Inflammatory macrophage treated with lipopolysaccharide for 1 hour (primary cell): Measurements from ENCODE around the gene SLC22A1.
"Not testable (repeated sequence)": the region's sequence is repeated elsewhere in the genome, so short reads cannot be mapped to it uniquely, and the experiment has no call there.

ENCODE experiments used
- DNase-seq, 2 donors: peaks; one replicate each; pipeline ENCODE4 v3.0.0-alpha.2; 2020 to 2022

The SLC22A1 gene

DNA sequence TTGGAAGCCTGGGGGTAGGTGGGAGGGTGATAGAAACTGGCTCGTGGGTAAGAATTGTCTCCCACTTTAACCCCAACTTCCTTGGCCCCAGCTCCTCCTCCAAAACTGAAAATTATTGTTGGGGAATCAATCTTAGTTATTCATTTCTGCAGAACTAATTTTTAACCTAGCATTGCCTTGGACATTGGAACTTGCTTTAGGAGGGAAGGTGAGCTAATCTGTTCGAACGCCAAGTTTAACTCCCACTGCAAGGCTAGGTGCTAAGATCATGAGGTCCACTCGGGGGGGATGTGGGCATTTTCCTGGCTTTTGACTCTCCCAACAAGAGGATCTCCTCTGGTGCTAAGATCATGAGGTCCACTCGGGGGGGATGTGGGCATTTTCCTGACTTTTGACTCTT, 3.5 kb downstream of the SLC22A1 start:
- DNase-seq = not testable (repeated sequence)

GRCh38 chr6:160127270-160128124, 5.9 kb downstream of the SLC22A1 start:
- DNase-seq = no peak

GRCh38 chr6:160128125-160128683, 6.6 kb downstream of the SLC22A1 start:
- no peak for DNase-seq

- DNase-seq = no peak
These were observed 7.4 kb downstream of the SLC22A1 start for GRCh38 chr6:160128879-160129516.

DNA sequence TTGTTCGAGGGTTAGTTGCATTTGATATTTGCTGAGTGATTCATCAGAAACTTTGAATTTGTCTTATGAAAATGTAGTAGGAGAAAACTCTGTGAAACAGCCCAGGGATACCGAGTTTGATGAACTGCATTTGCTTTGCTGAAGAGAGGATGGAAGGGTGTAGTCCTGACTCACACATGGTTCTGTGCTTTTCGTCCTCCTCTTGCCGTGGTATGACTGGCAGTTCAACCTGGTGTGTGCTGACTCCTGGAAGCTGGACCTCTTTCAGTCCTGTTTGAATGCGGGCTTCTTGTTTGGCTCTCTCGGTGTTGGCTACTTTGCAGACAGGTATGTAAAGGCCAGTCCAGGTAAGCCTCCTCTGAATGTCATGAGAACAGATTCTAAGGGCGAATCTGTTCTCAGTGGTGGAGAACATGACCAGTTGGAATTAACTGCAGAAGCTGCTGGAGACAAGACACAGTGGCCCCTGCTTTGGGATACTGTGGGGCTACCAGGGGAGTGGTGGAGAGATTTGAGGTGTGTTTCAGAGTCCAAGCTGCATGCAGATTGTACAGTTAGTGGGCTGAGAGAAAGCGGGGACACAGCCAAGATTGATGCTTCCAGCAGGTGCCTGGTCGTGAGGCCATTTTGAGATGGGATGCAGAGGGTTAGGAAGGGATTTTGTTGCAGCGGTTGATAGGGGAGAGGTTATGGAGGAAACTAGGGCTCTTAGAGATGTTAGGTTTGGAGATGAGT, 8.4 kb downstream of the SLC22A1 start:
- DNase-seq = no peak

DNA sequence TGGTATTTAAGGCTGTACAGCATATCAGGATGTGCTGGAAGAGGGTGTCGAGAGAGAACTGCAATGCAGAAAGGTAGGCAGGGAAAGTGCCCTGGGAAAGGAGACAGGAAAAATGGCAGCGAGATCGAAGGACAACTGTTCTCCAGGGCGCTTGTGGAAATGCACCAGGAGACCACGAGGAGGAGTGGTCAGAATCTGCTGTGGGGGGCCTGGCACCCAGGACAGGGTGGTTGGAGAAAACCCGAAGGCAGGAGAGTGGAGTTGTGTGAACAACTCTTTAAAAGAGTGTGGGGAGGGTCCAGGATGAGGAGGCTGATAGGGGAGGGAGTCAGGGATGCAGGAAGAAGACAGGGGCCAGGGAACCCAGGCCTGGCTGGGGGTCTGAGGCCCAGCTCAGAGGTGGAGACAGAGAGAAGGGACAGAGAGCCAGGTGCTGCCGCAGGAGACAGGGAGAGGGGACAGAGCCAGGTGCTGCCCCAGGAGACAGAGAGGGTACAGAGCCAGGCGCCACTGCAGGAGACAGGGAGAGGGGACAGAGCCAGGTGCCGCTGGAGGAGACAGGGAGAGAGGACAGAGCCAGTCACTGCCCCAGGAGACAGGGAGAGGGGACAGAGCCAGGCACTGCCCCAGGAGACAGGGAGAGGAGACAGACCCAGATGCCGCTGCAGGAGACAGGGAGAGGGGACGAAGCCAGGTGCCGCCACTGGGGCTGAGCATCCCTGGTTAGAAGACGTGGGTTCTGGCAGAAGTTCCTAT, 9.3 kb downstream of the SLC22A1 start:
- no peak for DNase-seq

GRCh38 chr6:160131636-160132296, 10.2 kb downstream of the SLC22A1 start:
- no peak for DNase-seq

- DNase-seq = no peak
These were observed 10.7 kb downstream of the SLC22A1 start for GRCh38 chr6:160132297-160132637.

- DNase-seq = peak; percentile 4 to 5
These were observed 11.2 kb downstream of the SLC22A1 start for GRCh38 chr6:160132776-160133338.

DNA sequence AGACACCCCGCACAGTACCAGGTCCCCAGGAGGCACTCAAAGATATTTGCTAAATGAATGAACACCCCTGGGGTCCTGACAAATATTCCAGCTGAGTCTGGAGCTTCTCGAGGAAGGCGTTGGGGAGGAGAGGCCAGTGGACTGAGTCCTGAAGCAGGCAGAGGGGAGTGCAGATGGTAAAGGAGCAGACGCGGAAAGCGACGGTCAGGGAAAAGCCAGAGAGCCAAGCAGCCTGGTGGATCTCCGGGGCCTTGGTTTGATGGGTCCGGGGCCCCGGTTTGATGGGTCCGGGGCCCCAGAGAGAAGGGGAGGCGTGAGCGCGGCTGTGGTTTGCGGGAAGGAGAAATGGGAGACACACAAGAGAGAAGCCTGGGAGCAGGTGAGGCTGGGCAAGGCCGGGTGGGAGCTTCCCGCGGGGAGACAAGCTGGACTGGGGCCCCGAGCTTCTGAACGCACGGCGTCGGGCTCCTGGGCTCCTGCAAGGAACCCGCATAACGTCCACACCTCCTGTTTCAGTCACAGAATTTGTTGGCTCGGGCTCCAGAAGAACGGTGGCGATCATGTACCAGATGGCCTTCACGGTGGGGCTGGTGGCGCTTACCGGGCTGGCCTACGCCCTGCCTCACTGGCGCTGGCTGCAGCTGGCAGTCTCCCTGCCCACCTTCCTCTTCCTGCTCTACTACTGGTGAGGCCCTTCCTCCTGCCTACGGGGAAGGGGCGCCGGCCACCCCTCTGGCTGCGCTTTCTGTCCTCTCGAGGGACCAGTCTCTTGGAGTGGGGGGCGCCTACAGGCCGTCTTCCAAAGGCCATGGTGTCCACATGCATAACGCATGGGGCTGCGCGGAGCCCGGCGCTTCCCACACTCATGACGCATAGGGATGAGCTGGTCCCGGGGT, 12.1 kb downstream of the SLC22A1 start:
- DNase-seq = no peak

GRCh38 chr6:160134337-160134751, 12.7 kb downstream of the SLC22A1 start:
- peak; percentile 29 to 31 for DNase-seq

GRCh38 chr6:160134779-160135547, 13.3 kb downstream of the SLC22A1 start:
- no peak for DNase-seq

DNA sequence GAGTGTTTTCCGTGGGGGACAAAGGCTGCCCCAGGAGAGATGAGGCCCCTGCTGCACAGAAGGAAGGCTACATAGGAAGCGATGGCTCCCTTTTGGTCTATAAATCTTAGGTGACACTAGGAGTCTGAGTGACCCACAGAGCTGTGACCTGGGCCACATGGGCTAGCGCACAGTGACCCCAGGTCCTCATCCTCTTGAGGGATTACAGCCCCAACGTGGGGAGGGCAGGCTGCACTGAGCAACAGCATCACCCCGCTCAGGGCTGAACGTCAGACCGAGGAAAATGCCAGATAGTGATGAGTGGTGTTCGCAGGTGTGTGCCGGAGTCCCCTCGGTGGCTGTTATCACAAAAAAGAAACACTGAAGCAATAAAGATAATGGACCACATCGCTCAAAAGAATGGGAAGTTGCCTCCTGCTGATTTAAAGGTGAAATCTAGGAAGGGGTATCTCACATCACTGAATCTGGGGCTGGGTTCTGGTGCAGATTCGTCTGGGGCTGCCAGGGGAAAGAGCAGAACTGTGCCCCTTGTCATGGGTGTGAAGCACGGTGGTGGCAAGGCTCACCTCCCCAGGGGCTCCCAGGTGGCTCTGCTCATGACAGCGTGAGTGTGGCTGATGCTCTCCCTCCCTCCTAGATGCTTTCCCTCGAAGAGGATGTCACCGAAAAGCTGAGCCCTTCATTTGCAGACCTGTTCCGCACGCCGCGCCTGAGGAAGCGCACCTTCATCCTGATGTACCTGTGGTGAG, 14.5 kb downstream of the SLC22A1 start:
- DNase-seq = no peak

DNA sequence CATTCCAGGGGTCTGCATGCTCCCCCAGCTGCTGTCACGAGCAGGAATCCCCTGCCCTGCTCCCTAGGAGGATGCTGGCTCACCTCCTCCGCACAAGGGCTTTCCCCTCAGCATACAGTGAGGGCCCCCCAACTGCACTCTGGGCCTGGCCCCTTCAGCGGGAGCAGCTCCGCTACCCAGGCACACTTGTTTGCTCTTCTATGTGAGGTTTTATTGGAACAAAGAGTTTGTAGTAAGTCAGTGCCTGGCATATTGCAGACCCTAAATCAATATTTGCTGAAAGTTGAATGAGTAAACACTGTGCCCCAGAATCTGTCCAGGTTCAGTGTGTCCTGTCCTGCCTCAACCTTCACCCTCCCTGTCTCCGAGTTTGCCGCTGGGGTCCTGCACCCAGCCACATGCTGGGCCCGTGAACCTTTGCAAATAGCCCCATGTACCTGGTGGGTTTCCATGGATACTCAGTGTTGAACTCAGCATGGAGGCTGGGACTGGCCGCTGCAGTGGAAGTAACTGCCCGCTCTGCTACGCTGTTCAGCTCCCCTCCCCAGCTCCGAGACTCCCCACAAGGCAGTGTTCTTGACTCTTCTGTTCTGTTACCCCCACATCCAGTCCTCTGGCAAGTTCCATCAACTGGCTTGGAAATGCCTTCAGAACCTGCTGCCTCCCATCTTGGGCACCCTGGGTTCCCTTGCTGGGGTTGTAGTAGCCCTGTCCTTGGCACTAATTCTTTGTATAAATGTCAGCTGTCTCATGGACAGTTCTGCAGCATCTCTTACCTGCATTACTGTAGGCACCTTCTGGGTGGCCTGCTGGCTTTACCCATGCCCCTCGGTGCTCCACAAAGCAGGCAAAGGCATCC, 15.7 kb downstream of the SLC22A1 start:
- no peak for DNase-seq

DNA sequence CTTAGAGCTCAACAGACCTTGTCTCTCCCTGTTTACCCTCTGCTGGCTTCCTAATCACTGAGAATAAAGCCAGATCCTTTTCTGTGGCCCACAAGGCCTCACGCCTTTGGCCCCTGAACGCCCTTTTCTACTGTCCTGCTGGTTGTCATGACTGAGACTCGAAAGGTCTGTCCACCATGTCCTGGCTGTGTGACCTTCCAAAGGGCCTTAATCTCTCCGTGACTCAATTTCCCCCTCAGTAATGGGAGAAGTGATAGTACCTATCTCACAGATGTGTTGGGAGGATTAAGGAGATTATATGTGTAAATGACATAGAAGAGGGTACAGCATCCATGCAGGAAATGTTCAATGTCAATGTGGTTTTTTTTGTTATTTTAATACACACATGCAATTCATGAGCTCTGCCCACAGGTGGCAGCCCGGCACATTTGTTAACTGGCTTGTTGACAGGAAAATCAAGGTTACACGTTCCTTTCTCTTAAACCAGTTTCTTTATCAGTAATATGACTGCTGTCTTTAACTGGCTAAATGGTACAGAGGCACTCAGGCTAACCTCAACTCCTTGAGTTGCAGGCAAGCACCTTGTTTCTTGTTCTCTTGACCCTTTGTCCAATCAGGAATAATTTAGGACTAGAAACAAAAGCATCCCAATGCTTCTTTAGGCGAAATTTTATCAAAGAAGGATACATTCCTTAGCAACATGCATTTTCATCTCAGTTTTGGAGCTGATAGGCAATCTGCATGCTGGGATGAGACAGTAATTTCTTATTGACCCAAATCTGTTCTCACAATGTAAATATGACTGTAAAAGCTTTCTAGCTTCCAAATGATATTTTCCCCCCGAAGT, 16.6 kb downstream of the SLC22A1 start:
- DNase-seq = peak in 1 of 2 donors; percentile 41

DNA sequence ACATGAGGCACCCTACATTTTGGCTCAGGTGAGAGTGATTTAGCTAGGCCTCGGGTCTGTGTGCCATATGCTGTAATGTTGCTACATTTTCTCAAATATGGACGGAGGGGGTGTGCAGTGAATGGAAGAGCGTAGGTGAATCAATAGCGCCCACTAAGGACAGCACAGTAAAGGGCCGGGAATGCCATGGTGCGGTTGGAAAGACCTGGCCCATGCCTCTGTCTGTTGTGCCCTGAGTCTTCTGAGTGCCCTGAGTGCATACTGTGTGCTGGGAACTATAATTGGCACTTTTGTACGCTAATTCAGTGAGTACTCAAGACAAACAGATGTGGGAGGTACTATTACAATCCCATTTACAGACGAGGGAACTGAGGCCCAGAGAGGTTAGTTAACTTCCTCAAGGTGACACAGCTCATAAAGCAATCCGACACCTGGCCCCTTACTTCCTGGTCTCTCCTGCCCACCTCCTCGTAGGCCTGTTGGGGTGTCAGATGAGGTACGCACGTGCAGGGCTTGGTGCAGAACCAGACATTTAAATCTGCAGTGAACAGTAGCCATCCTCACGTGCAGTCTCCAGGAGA, 17.3 kb downstream of the SLC22A1 start:
- DNase-seq = no peak

- DNase-seq = no peak
These were observed 17.8 kb downstream of the SLC22A1 start for GRCh38 chr6:160139420-160139851.
